Activated CD8-positive, alpha-beta memory T cell treated with anti-CD3 and anti-CD28 coated beads, Interleukin-2, amount 10 ng/mL, durations not matched to agents 7 days and 5 days (primary cell): ENCODE measurements around the gene SLC35F1. TPM values are rescaled to one million over a fixed set of nuclear protein-coding genes. Genes with fewer than 3 reads are reported as not detected.

Source experiments
- ATAC-seq: fragments of 150-1000 bp; cut with Tn5 transposase; one replicate; pipeline ENCODE4 v1.10.0; 2021; ENCODE audit warnings: moderate library complexity
- CTCF ChIA-PET: fragments of 350-600 bp; sonication (Branson Sonifier 250); formaldehyde crosslinking; loops from one replicate; lab custom pipeline; 2021; ENCODE audit warnings: antibody characterized with exemption; lab: Charles Lee
- DNase-seq: peaks from one replicate; pipeline ENCODE4 v3.0.0-alpha.2; 2020
- H3K27ac Mint-ChIP-seq: one replicate; pipeline ENCODE4 v1.8.0; 2021; ENCODE audit warnings: mild to moderate bottlenecking, mixed read lengths
- H3K27me3 Mint-ChIP-seq: one replicate; pipeline ENCODE4 v1.8.0; 2021; ENCODE audit warnings: mixed read lengths
- H3K36me3 Mint-ChIP-seq: one replicate; pipeline ENCODE4 v1.8.0; 2021; ENCODE audit warnings: mild to moderate bottlenecking, mixed read lengths
- H3K4me1 Mint-ChIP-seq: one replicate; pipeline ENCODE4 v1.8.0; 2021; ENCODE audit warnings: mixed read lengths
- H3K4me3 Mint-ChIP-seq: one replicate; pipeline ENCODE4 v1.8.0; 2021; ENCODE audit warnings: mild to moderate bottlenecking, moderate library complexity, mixed read lengths
- H3K9me3 Mint-ChIP-seq: one replicate; pipeline ENCODE4 v1.8.0; 2022; ENCODE audit warnings: low read depth, mixed read lengths
- total RNA-seq, 2 experiments: library from RNA; stranded (reverse); gene quantifications; one replicate each; pipeline ENCODE4 v1.2.3, GENCODE V29; 2021

Gene SLC35F1
- total RNA-seq, 2 experiments from 2014 or later, result not detected

DNA sequence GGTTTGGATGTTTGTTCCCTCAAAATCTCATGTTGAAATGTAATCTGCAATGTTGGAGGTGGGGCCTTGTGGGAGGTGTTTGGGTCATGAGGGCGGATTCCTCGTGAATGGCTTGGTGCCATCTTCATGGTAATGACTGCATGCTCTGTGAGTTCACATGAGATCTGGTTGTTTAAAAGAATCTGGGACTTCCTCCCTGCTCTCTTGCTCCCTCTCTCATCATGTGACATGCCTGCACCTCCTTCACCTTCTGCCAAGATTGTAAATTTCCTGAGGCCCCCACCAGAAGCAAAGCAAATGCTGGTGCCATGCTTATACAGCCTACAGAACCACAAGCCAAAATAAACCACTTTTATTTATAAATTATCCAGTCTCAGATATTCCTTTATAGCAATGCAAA lies 390.8 kb downstream of the SLC35F1 start:
- Mint-ChIP-seq H3K27me3 (peaks cover 7% of the 10 kb centered on the region), H3K9me3 (no peaks in the 10 kb centered on the region), H3K36me3 (no peaks in the 10 kb centered on the region), H3K27ac (no peak overlapping the region), H3K4me3 (no peak overlapping the region), H3K4me1 (no peaks in the 10 kb centered on the region)
- DNase-seq (no peak), ATAC-seq (no peak)
- CTCF ChIA-PET, result no interaction called here

GRCh38 chr6:118298476-118299427 lies 391.7 kb downstream of the SLC35F1 start:
- CTCF ChIA-PET, result no interaction called here
- Mint-ChIP-seq H3K27ac (no peak overlapping the region), H3K4me3 (no peak overlapping the region), H3K9me3 (no peaks in the 10 kb centered on the region), H3K36me3 (no peaks in the 10 kb centered on the region), H3K27me3 (peaks cover 7% of the 10 kb centered on the region), H3K4me1 (no peaks in the 10 kb centered on the region)
- DNase-seq (no peak), ATAC-seq (no peak)

DNA sequence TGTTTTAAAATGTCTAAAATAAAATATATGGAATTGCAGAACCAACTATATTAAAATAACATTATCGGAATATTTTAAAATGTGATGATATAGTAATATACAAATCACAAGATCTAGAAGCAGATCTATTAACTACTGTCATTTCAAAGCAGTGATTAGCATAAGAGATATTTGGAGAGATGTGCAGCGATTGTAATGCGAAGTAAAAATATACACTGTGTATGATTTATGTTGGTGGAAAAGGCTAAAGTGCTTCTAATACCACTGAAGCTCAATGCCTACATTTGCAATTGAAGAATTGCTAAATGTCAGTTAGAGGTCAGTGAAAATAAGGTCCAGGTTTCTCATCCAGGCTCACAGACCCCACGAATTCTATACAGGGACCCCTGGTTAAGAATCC lies 392.4 kb downstream of the SLC35F1 start:
- Mint-ChIP-seq H3K4me1 (no peaks in the 10 kb centered on the region), H3K27ac (no peak overlapping the region), H3K36me3 (no peaks in the 10 kb centered on the region), H3K4me3 (no peak overlapping the region), H3K27me3 (peaks cover 7% of the 10 kb centered on the region), H3K9me3 (no peaks in the 10 kb centered on the region)
- DNase-seq (no peak), ATAC-seq (no peak)
- CTCF ChIA-PET, result no interaction called here

DNA sequence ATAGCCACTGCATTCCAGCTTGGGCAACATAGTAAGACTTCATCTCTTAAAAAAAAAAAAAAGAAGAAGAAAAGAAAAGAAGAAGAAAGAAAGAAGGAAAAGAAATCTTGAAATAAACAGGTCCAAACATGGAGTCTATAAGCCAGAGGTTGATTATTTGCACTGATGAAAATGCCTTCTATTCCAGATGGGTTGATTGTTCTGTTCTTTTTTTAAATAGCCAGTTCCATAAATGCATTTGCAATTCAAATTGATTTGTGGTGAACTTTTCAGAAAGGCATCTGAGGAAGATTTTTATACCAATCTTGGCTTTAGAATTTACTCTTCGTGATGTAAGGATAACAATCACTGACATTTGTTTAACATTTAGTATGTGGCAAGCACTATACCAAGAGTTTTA lies 397.3 kb downstream of the SLC35F1 start:
- Mint-ChIP-seq H3K27ac (no peak overlapping the region), H3K9me3 (no peaks in the 10 kb centered on the region), H3K4me3 (no peak overlapping the region), H3K36me3 (no peaks in the 10 kb centered on the region), H3K4me1 (no peaks in the 10 kb centered on the region), H3K27me3 (no peaks in the 10 kb centered on the region)
- CTCF ChIA-PET, result no interaction called here
- DNase-seq, result no peak
- ATAC-seq, result no peak

DNA sequence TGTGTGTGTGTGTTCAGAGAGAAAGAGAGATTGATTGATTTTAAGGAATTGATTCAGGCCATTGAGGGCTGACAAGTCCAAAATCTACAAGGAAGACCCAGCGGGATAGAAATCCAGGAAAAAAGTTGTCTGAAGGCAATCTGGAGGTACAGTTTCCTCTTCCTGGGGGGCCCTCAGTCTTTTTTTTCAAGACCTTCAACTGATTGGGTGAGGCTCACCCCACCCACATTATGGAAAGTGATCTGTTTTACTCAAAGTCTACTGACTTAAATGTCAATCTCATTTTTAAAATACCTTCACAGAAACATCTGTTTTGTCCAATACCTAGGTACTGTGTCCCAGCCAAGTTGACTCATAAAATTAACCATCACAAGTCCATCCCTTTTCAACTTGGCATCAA lies 398.0 kb downstream of the SLC35F1 start:
- Mint-ChIP-seq H3K4me3 (no peak overlapping the region), H3K27me3 (no peaks in the 10 kb centered on the region), H3K27ac (no peak overlapping the region), H3K36me3 (no peaks in the 10 kb centered on the region), H3K4me1 (no peaks in the 10 kb centered on the region), H3K9me3 (no peaks in the 10 kb centered on the region)
- DNase-seq (no peak), ATAC-seq (no peak)
- CTCF ChIA-PET, result no interaction called here

DNA sequence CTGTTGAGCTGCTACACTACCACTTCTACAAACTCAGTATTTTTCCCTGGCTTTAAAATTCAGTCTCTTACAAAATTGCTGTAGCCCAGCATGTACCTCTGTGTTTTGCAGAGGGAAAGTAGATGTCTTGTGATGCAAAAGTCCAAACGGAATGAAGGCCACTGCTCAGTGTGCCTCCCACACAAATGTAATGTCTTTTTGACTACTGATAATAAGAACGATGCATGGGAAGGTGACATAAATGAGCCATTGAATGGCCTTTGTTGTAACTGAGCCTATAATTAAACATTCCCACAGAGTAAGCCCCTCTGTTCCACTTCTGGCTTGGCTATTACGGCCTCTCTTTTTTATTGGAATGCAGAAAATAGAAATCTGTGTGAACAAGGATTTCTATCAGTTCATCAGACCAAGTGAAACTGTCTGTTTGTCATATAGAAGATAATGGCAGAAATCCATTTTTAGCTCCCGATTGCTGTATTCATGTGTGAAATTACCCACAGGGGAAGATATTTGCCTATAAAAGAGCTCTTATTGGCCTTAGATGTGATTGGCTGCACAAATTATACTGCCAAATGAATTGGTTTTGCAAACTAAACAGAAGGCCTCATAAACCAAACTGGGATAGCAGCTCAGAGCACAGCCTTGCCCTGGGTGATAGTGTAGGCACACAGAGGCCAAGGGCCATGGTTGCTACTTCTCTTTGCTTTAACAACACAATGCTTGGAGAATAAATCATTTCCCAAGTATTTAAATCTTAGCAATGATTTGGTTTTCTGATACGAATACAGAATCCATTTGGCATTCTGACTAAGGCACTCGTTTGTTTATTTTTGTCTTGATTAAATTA lies 399.6 kb downstream of the SLC35F1 start:
- CTCF ChIA-PET, result no interaction called here

DNA sequence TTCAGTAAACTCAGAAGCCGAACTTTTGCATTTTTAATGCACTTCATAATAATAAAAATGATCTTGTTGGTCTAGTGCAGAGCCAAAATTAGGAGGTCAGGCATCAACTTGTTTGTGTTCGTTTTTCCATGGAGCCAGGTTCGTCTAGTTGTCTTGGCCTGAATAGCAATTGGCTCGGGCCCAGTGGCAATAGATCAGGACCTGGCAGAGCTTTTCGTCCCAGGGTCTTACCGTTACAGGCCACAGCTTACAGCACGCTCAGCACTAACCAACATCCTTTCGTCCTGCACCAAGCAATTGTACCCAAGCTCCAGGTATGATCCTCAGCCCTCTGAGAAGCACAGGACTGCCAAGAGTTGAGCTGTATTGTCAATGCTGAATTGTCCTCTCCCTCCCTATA lies 400.5 kb downstream of the SLC35F1 start:
- Mint-ChIP-seq H3K27me3 (no peaks in the 10 kb centered on the region), H3K9me3 (no peaks in the 10 kb centered on the region), H3K4me1 (no peaks in the 10 kb centered on the region), H3K36me3 (no peaks in the 10 kb centered on the region), H3K4me3 (no peak overlapping the region), H3K27ac (no peak overlapping the region)
- CTCF ChIA-PET, result no interaction called here
- no peak for ATAC-seq
- no peak for DNase-seq

More for the DNA sequence above, 399.6 kb downstream of the SLC35F1 start:
- Mint-ChIP-seq H3K9me3 (no peaks in the 10 kb centered on the region), H3K36me3 (no peaks in the 10 kb centered on the region), H3K27me3 (no peaks in the 10 kb centered on the region), H3K27ac (no peak overlapping the region), H3K4me1 (no peaks in the 10 kb centered on the region), H3K4me3 (no peak overlapping the region)
- DNase-seq (no peak), ATAC-seq (no peak)

DNA sequence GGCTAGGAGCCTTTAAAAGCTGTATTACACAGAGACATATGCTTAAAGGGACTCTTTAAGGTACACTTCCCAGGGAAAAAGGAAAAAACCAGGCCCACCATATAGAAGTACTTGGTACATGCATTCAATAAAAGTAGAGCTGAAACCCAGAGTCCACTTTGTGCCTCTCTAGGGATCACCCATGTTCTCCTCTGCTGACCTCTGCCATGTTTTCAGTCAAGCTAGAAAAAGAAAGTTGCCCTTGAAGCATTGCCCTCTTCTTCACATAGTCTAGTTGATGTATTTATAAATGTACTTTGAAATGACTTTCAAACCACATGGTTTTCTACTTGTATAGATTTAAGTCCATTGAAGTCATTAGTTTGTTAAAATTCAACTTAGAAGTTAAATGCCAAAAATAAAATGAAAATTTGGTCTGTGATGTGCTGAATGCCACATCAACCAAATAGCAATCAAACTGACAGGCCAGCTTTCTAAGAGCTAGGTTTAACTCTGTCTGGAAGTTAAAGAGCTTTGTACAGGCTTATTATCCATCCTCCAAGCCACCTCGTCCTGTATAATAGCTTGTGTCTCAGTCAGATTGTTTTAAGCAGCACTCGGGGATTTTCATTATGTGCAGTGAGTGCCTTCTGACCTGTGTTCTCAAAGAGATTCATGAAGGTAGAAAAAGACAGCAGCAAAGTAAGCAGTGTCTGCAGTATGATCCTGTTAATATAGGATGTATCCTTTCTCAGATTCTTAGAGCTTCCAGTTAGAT lies 402.5 kb downstream of the SLC35F1 start:
- H3K27ac Mint-ChIP-seq, result no peak overlapping the region
- H3K9me3 Mint-ChIP-seq, result no peaks in the 10 kb centered on the region
- CTCF ChIA-PET, result interaction anchor here (0.7 kb wide), 1 partner anchor 297 kb away, joined by 3 read pairs; no protein-coding TSS in a partner anchor
- no peak for ATAC-seq
- no peaks in the 10 kb centered on the region for H3K4me1 Mint-ChIP-seq
- no peaks in the 10 kb centered on the region for H3K27me3 Mint-ChIP-seq
- no peaks in the 10 kb centered on the region for H3K36me3 Mint-ChIP-seq
- DNase-seq, result no peak
- H3K4me3 Mint-ChIP-seq, result no peak overlapping the region

DNA sequence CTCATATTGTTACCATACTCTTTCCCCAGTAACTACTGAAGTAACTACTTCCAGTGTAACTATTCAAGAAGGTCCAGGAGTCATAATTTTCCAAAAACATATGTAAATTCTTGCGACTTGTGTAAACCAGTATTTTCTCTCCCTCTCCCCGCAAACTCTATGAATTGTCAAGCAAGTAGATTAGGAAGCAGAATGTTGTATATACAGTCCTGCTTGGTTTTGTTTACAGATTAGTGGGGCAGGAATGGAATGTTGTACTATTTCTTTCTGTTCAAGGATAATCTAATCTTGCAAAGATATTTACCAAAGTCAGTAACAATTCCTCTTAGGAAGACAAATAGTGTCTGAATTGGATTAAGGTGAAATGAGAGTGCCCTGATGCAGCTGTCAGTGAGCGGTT lies 406.1 kb downstream of the SLC35F1 start:
- Mint-ChIP-seq H3K36me3 (no peaks in the 10 kb centered on the region), H3K9me3 (no peaks in the 10 kb centered on the region), H3K27ac (no peak overlapping the region), H3K4me3 (no peak overlapping the region), H3K27me3 (peaks cover 4% of the 10 kb centered on the region), H3K4me1 (no peaks in the 10 kb centered on the region)
- no peak for ATAC-seq
- DNase-seq, result no peak
- CTCF ChIA-PET, result no interaction called here

DNA sequence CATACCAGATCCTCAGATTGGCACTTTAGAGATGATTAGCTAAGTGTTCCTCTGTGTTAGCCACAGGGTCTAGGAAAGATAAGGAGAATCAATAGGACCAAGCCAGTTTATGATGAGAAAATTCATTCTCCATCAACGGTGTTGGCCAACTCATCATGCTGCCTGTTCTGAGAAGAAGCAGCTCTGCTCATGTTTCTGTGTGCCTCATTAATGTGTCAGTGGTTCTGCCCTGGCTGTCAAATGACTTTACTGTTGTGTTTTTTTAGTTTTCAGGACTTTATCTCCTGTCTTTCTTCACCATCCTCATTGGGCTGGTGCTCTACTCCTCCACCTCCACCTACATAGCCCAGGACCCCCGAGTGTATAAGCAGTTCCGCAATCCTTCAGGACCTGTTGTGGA lies 406.7 kb downstream of the SLC35F1 start:
- no peaks in the 10 kb centered on the region for H3K36me3 Mint-ChIP-seq
- H3K4me3 Mint-ChIP-seq, result no peak overlapping the region
- CTCF ChIA-PET, result interaction anchor here (1.3 kb wide), 1 partner anchor 27 kb away, joined by 3 read pairs; no protein-coding TSS in a partner anchor
- H3K9me3 Mint-ChIP-seq, result no peaks in the 10 kb centered on the region
- H3K27me3 Mint-ChIP-seq, result peaks cover 8% of the 10 kb centered on the region
- no peak overlapping the region for H3K27ac Mint-ChIP-seq
- DNase-seq (no peak), ATAC-seq (no peak)
- no peaks in the 10 kb centered on the region for H3K4me1 Mint-ChIP-seq

GRCh38 chr6:118316796-118317384 lies 409.8 kb downstream of the SLC35F1 start:
- Mint-ChIP-seq H3K4me1 (no peaks in the 10 kb centered on the region), H3K4me3 (no peak overlapping the region), H3K27ac (no peak overlapping the region), H3K27me3 (peaks cover 10% of the 10 kb centered on the region), H3K9me3 (no peaks in the 10 kb centered on the region), H3K36me3 (no peaks in the 10 kb centered on the region)
- no peak for ATAC-seq
- CTCF ChIA-PET, result no interaction called here
- no peak for DNase-seq

DNA sequence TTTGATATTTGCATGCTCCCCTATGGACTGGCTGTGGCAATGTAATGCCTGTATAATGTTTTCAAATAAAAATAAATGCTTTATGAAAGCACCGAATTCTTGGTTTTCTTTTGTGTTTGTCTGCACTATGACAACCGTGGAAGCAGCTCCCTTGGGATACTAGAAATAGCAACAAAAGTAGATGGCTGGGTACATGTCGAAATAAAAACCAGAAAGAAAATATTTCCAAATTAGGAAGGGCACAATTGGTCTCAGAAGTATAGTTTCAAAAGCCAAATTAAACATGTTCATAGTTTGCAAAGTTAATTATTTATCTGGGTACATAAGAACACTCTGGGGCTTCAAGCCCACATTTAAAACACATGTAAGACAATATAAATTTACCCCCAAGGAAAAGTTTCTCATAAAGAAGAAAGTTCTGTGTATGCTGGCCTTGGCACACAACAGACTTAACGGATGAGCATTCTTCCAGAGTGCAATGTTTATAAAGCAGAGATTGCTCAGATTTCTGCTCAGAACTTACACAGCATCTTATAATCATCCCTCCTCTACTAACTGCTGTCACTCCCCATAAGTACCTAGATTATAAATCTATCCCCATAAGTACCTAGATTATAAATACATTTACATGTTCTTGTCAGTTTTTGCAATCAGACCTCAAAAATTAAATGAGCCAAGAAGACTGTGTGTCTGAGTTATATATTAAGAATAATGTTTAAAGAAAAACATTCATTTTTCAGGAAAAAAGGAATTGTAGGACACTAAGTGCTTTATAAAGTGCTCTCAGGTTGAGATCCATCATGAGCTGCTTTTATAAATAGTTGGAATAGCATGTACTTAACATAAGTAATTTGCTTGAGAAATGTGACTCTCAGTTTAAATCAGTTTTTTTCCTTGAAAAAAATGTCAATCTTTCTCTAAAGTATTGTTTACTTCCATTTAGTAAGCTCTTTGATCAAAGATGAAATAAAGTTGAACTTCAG lies 410.8 kb downstream of the SLC35F1 start:
- Mint-ChIP-seq H3K27me3 (peaks cover 10% of the 10 kb centered on the region), H3K36me3 (no peaks in the 10 kb centered on the region), H3K9me3 (no peaks in the 10 kb centered on the region), H3K4me1 (no peaks in the 10 kb centered on the region), H3K4me3 (no peak overlapping the region), H3K27ac (no peak overlapping the region)
- DNase-seq, result no peak
- no peak for ATAC-seq
- CTCF ChIA-PET, result no interaction called here
